Panc1 (cell line): ENCODE results near the gene TBX18.

Experiments
- CTCF ChIP-seq: fragments of 450-650 bp; IDR thresholded peaks from 2 replicates; pipeline ENCODE4 v1.5.1; 2017; ENCODE audit warnings: mild to moderate bottlenecking
- POLR2AphosphoS5 ChIP-seq: IDR thresholded peaks from 2 replicates; pipeline ENCODE4 v1.6.1; 2012; ENCODE audit warnings: mild to moderate bottlenecking, low read depth, low read length, moderate library complexity
- REST ChIP-seq, 2 experiments: IDR thresholded peaks; 2 replicates each; pipeline ENCODE4 v1.6.1; 2011 to 2012; ENCODE audit warnings: low read depth in 2 of 2, control low read depth in 1 of 2, low read length in 1 of 2, mild to moderate bottlenecking in 1 of 2, moderate library complexity in 1 of 2; ENCODE audit not compliant: insufficient read depth in 1 of 2
- TCF7L2 ChIP-seq: IDR thresholded peaks from 2 replicates; pipeline ENCODE4 v1.6.1; 2011; ENCODE audit warnings: mild to moderate bottlenecking, low read depth, low read length, inconsistent platforms

GRCh38 chr6:84808491-84809061 is 44.2 kb upstream of the TBX18 start:
- TF ChIP-seq CTCF (no peak), POLR2AphosphoS5 (no peak), REST (IDR thresholded peaks at IDR 0.05; ENCODE audit: insufficient read depth in 1 of 2, low read depth in 2 of 2, low read length in 1 of 2) (no peak), TCF7L2 (no peak)
